HK-2 (cell line): ENCODE measurements around the gene DEPP1.
A peak's percentile ranks its signal among the peaks of the same experiment; 100 is the strongest.

Experiments
- DNase-seq: peaks from one replicate; pipeline ENCODE4 v3.0.0-alpha.2; 2018; ENCODE audit not compliant: unreplicated experiment

DEPP1 gene

GRCh38 chr10:44966816-44967509 lies 11.6 kb downstream of the DEPP1 start:
- no peak for DNase-seq

GRCh38 chr10:44966129-44966815 lies 12.3 kb downstream of the DEPP1 start:
- DNase-seq, result no peak

- DNase-seq, result no peak
Observed at GRCh38 chr10:44965651-44966097, 12.9 kb downstream of the DEPP1 start.

- DNase-seq, result no peak
Observed at GRCh38 chr10:44965104-44965503, 13.5 kb downstream of the DEPP1 start.

GRCh38 chr10:44963772-44964633 lies 14.6 kb downstream of the DEPP1 start:
- DNase-seq, result peak; percentile 77

GRCh38 chr10:44962870-44963738 lies 15.5 kb downstream of the DEPP1 start:
- no peak for DNase-seq

GRCh38 chr10:44961931-44962750 lies 16.5 kb downstream of the DEPP1 start:
- no peak for DNase-seq

GRCh38 chr10:44961230-44961571 lies 17.4 kb downstream of the DEPP1 start:
- DNase-seq, result no peak

GRCh38 chr10:44960482-44961229 lies 18.0 kb downstream of the DEPP1 start:
- no peak for DNase-seq

GRCh38 chr10:44960088-44960460 lies 18.5 kb downstream of the DEPP1 start:
- DNase-seq, result no peak

GRCh38 chr10:44959247-44960087 lies 19.1 kb downstream of the DEPP1 start, which contains the start of gene RASSF4:
Gene RASSF4, plus strand, starts transcription at chr10:44959802. Its CDS starts 10,401 bp downstream, at chr10:44970203.
- peak; percentile 95 for DNase-seq

- no peak for DNase-seq
Observed at GRCh38 chr10:44958898-44959246, 19.7 kb downstream of the DEPP1 start.

- no peak for DNase-seq
Observed at GRCh38 chr10:44958196-44958897, 20.3 kb downstream of the DEPP1 start.

- no peak for DNase-seq
Observed at GRCh38 chr10:44956717-44957706, 21.6 kb downstream of the DEPP1 start.

GRCh38 chr10:44956226-44956625 lies 22.4 kb downstream of the DEPP1 start:
- no peak for DNase-seq

- DNase-seq, result no peak
Observed at GRCh38 chr10:44955413-44956070, 23.1 kb downstream of the DEPP1 start.

GRCh38 chr10:44954962-44955361 lies 23.6 kb downstream of the DEPP1 start:
- no peak for DNase-seq
